8988T (cell line): Measurements from ENCODE around the gene MME.

Source experiments
- DNase-seq: peaks from one replicate; pipeline ENCODE4 v3.0.0; 2011

The MME gene

DNA sequence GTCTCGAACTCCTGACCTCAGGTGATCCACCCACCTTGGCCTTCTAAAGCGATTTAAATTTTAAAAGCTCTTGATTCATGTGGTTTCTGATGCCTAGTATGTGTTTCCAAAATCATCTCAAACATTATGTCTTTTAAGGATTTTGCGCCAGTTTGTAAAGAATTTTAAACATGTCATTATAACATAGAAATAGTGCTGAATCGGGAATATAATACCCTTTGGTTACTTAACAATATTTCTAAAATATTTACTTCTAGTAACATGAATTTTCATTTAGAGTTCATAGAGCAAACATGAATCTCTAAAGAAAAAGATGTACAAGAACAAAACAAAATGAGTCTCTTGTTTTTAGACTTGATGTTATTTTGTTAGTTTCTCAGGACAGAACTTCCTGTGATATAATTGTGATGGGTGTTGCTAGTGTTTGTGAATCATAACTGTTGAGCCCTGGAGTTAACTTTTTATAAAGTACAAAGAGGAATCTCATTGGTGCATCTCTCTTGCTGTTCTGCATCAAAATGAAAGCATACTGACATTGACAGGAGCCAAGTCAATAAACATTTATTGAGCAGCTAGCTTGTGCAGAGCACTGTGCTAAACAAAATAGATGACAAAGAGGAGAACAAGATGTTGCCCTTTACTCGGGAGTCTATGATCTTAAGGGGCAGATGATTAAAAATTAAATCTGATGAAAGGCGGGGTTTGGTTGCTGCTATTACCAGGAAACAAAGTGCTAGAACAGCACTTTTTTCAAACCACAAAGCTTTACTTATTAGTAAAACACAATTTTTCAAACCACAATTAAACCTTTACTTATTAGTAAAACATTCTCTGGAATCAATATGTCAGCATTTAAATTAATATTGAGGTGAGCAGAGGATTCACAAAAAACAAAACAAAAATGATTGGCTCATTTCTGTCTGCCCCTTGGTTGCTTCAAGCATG is 73.4 kb downstream of the MME start:
- no peak for DNase-seq

DNA sequence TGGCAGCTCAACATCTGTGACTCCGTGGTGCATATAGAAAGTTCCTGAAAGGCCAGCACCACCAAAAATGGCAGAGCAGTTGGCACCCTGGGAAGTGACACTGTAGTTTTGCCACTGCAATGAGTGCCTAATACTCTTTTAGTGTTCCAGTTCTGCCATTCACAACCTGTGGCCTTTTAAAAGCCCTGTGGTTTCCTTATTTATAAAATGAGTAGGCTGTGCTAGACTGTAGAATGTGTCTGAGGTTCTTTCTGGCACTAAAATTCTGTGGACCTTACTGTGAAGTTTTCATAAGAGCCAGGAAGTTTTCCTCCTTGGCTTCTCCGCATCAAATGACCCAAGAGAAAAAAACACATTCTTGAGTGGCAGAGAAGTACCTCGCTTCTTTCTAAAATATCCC is 74.1 kb downstream of the MME start:
- DNase-seq, result no peak

DNA sequence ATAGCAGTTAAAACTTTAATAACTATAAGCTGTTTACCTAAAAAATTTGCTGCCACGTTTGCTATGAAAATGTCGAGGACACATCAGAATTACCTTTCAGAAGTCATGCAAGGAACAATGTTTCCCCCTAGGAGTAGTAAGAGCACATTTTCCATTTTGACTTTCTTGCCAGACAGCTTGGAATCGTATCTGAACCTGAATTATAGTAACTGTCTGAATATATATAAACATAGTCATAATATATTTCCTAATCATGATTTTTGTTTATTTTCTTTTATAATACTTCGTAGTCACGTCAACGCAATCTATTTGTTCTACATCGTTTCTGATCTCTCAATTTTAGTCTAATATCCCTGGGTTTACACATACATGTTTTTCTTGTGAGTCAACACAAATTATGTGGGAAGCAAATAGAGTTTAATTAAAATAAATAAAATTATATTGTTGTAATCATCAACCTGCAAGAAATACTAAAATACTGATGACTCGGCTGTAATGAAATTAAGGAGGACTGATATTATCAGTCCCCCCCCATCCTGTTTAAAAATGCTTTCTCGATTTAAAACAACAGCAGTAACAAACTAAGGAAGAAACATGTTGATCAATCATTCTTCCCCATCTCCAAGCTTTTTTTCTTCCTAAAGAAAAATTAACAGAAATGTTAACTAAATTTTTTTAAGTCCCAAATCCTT is 78.4 kb downstream of the MME start:
- DNase-seq, result no peak

DNA sequence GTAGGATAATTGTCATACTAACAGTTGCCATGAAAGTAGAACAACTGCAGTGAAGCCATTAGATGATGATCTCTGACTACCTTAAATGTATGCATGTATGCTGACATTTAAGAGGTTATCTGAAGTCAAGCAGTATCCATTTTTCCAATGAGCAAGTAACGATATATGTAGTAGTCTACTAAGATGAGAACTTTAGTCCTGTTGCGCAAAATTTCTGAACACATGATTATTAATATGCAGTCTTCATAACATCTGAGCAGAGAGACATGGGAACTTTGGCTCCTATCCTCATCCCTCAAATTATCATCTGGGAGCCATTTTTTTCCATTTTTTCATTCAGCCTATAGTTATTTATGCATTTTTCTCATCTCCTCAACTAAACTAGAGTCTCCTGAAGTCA is 79.2 kb downstream of the MME start:
- DNase-seq, result no peak

DNA sequence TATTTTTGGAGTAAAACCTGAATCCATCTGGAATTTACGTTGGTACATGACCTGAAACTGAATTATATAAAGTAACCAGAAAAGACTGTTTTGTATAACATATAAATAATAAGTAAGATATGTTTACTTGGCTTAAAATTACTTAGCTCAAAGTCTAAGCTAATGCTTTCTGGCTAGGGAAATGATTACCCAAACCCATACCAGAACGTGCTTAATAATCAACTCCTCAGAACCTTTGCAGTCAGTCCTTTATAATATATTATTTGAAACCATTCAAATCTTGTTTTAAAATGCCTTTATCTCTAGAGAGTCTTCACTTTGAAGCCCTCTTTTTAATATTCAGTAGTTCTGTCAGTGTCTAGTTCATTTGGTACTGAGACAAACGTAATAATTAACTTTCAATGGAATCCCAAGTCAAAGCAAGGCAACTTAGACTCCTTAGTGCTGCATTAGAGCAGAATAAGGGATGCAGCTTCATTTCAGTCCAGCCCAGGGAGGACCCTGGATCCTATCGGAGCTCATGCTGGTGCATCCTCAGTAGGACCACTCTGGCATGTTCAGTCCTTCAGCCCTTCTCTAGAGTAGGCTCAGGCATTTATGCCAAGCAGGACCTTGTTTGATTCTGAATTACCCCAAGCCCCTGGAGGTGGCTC is 81.6 kb downstream of the MME start:
- no peak for DNase-seq

DNA sequence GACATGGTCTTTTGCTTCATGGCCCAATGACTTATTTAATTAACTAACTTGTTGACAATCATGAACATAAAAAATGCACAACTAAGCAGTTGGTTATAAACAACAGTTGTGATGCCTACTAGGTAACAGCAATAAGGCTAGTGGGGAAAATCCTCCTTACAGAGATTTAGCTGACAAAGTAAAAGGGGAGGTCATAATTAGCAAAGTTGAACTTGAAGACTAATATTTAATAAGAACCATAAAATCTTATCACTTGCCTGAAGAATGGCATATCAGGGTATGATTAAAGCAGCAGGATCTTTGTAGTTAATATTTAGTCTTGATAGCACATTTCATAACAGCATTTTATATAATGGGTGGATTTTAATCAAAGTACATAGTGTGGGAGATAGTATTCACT is 84.2 kb downstream of the MME start:
- DNase-seq, result no peak

DNA sequence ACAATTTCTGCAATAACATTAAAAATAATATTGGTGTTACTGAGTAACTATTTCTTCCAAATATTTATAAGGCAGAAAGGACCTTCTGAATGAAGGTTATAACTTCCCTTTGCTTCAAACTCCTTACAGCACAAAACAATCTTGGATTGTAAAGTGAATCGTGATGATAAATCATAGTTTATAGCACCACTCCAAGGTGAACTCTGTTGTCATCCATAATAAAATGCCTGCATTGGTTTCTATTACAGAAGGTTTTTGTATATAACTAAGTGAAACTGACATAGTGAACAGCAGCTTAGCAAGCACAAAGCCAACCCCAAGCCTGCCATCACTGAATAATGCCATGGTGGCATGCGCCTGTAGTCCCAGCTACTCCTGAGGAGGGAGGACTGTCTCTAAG is 86.3 kb downstream of the MME start:
- DNase-seq, result no peak

DNA sequence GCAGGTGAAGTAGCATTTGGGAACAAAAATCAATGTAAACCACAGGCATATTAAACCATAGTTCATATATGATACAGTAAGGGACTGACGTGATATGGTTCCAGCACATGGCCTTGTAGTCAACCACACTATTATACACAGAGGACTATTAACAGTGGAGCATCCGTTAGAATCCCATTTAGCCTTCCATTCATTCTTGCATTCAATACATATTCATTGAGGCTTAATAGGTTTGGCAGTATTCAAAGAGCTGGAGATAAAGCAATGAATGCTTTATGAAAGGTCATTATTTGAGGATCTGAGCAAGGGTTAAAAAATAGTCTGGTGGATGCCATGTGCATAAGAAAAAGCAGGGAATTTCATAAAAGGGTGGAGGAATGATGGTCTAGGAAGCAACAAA is 89.1 kb downstream of the MME start:
- DNase-seq, result no peak

DNA sequence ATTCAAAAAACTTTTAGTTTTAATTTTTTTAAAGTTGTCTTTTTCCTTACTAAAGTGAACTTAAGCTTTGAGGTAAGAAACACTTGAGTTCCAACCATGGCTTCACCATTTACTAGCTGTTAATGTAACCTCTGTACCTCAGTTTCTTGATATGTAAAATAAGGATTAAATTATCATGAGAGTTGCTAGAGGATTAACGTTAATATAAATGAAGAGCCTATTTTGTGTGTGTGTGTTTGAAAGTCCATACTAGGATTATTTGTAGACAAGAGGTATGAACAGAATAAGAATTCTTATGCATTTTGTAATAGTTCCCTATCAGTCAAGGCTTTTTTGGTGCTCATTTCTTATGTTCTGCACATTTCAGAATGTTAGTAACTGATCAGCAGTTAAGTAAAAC is 93.7 kb downstream of the MME start:
- no peak for DNase-seq

DNA sequence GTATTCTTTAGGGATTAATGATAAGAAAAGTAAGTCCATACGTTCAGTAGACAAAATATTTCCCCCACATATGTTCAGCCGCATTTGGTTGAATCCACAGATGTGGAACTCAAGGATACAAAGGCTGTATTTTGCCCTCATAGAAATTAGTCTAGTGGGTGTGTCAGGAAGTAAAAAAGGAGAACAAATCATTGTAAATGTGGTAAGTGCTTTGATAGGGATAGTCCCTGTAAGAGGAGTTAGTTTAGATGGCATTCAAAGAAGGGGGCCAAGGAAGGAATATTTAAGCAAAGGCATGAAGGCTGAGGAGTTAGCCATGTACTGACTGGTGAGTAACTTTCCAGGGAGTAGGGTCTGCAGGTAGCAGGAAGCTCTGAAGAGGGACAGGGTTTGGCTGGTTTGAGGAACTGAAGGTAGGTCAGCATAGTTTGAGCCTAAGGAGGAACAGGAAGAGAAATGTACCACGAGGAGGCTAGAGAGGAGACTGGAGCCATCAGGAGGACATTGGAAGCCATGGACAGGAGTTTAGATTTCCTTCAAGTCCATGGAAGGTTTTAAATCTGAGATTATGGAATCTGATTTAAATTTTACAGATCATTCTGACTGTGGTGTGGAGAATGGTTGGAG is 98.8 kb downstream of the MME start:
- no peak for DNase-seq

DNA sequence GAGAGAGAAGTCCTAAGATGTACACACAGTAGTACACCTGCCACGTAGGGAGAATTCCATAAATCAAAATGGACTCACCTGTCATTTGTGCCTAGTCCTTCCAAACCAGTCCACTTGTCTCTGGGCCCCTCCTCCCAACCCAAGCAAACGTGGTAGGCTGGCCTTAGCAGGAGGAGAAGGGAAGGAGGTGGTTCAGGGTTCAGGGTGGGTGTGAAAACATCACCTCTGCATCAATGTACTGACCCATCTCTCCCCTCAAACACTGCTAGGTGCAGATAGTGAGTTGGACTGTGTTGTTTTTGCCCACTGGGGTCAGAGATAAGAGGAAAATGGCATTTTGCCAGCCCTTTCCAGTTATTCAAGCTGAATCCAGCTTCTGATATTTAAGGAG is 99.3 kb downstream of the MME start:
- no peak for DNase-seq

DNA sequence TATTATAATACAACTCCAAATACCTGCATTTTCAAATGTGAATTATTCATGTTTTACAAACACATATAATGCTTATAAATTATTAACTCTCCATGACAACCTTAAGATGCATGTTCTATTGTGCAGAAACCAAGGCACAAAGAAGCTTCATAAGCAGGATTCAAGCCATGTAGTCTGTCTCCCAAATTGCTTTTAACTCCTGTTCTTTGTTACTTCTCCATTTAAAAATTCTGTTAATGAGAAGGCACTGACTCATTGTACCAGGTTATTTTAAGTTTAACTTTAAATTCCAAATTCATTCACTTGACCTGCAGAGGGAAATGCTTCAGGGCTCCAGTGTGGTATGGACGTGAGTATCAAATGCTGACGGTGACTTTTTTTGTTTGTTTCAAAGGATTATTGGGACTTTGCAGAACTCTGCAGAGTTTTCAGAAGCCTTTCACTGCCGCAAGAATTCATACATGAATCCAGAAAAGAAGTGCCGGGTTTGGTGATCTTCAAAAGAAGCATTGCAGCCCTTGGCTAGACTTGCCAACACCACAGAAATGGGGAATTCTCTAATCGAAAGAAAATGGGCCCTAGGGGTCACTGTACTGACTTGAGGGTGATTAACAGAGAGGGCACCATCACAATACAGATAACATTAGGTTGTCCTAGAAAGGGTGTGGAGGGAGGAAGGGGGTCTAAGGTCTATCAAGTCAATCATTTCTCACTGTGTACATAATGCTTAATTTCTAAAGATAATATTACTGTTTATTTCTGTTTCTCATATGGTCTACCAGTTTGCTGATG is 100.0 kb downstream of the MME start:
- no peak for DNase-seq

DNA sequence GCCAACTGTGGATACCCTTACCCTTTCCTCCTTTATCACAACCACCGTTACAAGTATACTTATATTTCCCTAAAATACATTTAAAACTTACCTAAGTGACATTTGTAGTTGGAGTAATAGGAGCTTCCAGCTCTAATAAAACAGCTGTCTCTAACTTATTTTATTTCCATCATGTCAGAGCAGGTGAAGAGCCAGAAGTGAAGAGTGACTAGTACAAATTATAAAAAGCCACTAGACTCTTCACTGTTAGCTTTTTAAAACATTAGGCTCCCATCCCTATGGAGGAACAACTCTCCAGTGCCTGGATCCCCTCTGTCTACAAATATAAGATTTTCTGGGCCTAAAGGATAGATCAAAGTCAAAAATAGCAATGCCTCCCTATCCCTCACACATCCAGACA is 102.3 kb downstream of the MME start:
- no peak for DNase-seq

DNA sequence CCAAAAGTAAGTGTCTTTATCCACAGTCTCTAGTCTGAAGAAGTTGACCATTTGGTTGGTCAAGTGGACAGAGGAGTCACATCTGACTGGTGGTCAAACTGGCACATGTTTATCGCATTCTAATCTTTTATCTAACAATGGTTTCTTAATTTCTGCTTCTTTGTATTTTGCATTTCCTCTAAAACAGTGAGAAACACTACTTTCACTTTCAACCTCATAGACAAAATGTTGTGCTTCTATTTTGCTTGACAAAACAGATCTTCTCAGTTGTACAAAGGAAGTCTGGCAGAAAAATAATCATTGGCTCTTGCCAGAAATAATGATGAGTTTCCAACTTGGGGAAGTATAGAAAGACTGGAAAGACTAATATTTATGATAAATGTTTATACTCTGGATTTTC is 103.9 kb downstream of the MME start:
- no peak for DNase-seq

DNA sequence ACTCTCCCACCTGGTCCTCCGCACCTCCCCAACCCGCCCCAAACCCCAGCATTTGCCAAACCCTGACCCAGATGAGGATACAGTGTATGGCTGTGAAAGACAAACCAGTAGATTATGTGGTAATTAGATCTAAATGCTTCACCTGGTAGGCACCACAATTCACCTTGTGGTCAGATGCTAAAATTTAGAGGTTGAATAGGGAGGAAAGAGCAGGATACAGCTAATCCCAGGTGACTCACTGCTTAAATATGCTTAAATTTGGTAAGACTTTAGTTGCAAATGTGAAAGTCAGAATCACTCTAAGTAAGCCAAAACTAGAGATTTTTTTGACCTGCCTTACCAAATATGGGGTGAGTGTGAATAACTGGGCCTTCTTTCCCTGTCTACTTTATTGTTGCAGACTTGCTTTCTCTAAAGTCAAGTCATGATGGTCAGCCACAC is 105.5 kb downstream of the MME start:
- DNase-seq, result no peak

DNA sequence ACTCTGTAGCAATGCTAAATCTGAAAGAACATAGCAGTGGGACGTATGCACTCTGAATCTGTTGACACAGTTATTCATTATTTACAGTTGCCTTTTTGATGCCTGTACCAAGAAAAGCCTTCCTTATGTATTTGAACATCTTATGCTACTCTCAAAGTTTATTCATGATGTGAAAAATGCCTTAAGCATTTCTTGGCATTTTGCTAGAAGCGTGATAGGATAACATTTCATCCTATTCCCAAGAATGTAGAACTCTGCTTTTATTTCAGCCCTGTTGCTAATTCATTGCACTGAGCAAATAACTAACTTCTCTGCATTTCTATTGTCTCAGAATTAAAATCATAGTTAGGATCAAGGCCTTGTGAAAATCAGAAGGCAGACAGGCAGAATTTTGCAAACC is 107.9 kb downstream of the MME start:
- DNase-seq, result no peak

DNA sequence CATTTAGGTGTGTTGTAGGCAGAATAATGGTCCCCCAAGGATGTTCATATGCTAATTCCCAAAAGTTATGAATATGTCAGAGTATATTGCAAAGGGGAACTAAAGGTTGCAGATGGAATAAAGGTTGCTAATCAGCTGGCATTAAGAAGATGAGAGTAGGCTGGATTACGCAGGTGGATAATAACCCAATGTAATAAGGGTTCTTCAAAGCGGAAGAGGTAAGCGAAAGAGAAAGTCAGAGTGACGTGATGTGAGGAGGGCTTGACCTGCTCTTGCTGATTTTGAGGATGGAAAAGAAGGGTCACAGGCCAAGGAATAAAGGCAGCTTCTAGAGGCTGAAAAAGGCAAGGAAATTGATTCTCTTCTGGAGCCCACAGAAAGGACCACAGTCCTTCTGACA is 109.4 kb downstream of the MME start:
- no peak for DNase-seq

DNA sequence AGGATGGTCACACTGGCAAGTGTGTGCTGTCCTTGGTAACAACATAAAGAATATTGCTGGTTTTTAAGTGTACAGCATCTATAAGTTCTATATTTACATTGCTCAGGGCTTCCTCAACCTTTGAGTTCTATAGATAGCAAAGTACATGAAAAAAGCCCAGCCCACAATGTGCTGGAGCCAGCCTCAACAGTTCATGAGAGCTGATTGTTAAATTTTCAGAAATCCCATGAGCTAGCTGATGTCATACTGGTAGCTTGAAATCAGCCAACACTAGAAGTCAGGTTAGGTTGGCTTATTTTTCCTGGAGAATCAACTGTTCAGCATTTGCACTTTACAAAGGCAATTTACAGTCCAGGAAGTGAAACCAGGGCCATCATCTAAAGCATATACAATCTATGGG is 110.6 kb downstream of the MME start:
- no peak for DNase-seq

DNA sequence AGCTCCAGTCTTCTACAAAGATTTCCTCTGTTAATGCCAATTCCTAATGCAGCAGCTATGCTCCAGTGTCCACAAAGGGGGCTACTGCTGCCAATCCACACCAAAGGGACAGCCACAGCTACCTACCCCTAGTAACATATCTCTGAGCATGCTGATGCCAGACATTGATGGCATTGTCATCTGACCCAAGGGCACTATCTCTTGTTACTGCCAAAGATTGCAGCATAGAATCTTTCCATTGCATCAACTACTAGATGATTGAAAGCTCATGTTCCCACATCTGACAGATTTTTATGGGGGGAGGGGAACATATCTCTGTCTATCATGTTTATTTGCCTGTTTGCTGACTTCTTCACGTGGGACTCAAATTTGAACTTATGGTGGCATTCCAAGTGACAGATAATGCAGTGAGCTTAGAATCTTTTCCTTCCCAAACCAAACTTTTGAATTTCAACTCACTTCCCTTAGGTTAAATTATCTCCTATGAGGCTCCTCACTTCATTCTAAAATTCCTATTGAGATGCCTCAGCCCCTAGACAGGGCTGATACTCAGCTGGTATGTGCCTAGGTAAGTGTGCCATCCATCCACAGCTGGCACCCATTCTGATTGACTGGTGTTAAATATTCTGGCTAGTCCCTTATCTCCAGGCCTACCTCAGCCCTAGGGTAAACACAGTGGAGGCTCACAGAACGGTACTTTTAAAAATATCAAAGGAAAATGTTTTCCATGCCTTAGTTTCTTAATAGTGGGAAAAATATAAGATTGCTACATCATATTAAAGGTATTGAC is 113.0 kb downstream of the MME start:
- DNase-seq, result no peak

DNA sequence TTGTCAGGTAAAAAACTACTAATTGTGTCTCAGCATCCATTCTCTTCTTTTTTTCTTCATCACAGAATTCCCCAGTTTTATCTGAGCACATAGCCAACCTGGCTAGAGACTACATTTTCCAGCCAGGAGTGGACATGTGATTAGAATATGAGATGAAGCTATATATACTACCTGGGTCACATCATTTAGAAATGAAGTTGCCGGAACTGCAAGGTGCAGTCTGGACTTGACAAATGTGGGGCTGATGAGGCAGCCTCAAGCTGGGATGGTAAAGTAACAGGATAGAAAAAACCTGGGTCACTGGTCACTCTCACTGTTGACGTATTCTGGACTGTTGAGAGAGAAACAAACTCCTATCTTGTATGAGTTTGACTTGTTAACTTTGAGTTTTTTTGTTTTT is 113.7 kb downstream of the MME start:
- no peak for DNase-seq
